Fibroblast of lung (primary cell): ENCODE measurements around the gene CASP14. TPM values are rescaled to one million over a fixed set of nuclear protein-coding genes. Genes with fewer than 3 reads are reported as not detected.

Experiments used
- DNase-seq, 2 donors: peaks; one replicate each; pipeline versions ENCODE4 v3.0.0 to v3.0.0-alpha.2; 2010; ENCODE audit warnings: low read depth in 2 of 2
- H2AFZ ChIP-seq: 2 replicates; pipeline ENCODE4 v1.5.1; 2012; ENCODE audit warnings: low read length, control low read depth, inconsistent platforms
- H3K27ac ChIP-seq: 2 replicates; pipeline ENCODE4 v1.5.1; 2011; ENCODE audit warnings: low read length, control low read depth; ENCODE audit not compliant: insufficient read depth
- H3K27me3 ChIP-seq: 2 replicates; pipeline ENCODE4 v1.5.1; 2011; ENCODE audit warnings: mild to moderate bottlenecking, low read length; ENCODE audit not compliant: control insufficient read depth, insufficient read depth
- H3K36me3 ChIP-seq: 2 replicates; pipeline ENCODE4 v1.5.1; 2011; ENCODE audit warnings: low read length; ENCODE audit not compliant: control insufficient read depth, insufficient read depth
- H3K4me1 ChIP-seq: 2 replicates; pipeline ENCODE4 v1.5.1; 2011; ENCODE audit warnings: low read length; ENCODE audit not compliant: control insufficient read depth, insufficient read depth; ENCODE audit errors: extremely low read depth
- H3K4me2 ChIP-seq: 2 replicates; pipeline ENCODE4 v1.5.1; 2011; ENCODE audit warnings: low read length, control low read depth; ENCODE audit not compliant: insufficient read depth; ENCODE audit errors: extremely low read depth
- H3K4me3 ChIP-seq, 4 experiments: fragments of 200-600 bp in 1 of 4; sonication (generic) in 1 of 4; replicated peaks in 1 of 4; 2 replicates each; pipeline ENCODE4 v1.5.1; 2011 to 2016; ENCODE audit warnings: low read length in 4 of 4, low read depth in 3 of 4, mild to moderate bottlenecking in 3 of 4, control low read depth in 2 of 4, inconsistent platforms in 1 of 4, mixed read lengths in 1 of 4; ENCODE audit not compliant: insufficient read depth in 1 of 4; ENCODE audit errors: control extremely low read depth in 1 of 4
- H3K79me2 ChIP-seq: 2 replicates; pipeline ENCODE4 v1.5.1; 2012; ENCODE audit warnings: mild to moderate bottlenecking, low read length, inconsistent platforms; ENCODE audit not compliant: control insufficient read depth, insufficient read depth
- H3K9ac ChIP-seq: 2 replicates; pipeline ENCODE4 v1.5.1; 2011; ENCODE audit warnings: mild to moderate bottlenecking, low read length, control low read depth; ENCODE audit not compliant: insufficient read depth
- H3K9me3 ChIP-seq: 2 replicates; pipeline ENCODE4 v1.5.1; 2012; ENCODE audit warnings: low read depth, low read length; ENCODE audit not compliant: control insufficient read depth, insufficient read depth
- H4K20me1 ChIP-seq: 2 replicates; pipeline ENCODE4 v1.5.1; 2011; ENCODE audit warnings: low read length; ENCODE audit not compliant: control insufficient read depth, insufficient read depth; ENCODE audit errors: extremely low read depth
- CTCF ChIP-seq, 2 donors: IDR thresholded peaks in 1 of 2; conservative IDR thresholded peaks in 1 of 2; 1 replicate in 1 of 2; 2 replicates in 1 of 2; pipeline ENCODE4 v1.5.1; 2011 to 2012; ENCODE audit warnings: low read length in 2 of 2, control low read depth in 1 of 2, inconsistent platforms in 1 of 2, low read depth in 1 of 2, mild to moderate bottlenecking in 1 of 2
- EZH2 ChIP-seq: IDR thresholded peaks from 2 replicates; pipeline ENCODE4 v1.5.1; 2012; ENCODE audit warnings: low read length, control low read depth, mild to moderate bottlenecking; ENCODE audit errors: missing control alignments
- polyA plus RNA-seq, 2 donors: library from polyadenylated mRNA; depleted of rRNA in 1 of 2; stranded (reverse) in 1 of 2; unstranded in 1 of 2; fragments of >200 nt; gene quantifications; 2 replicates each; pipeline ENCODE4 v1.2.1, GENCODE V29; 2011 to 2012; ENCODE audit warnings: missing spikeins in 1 of 2
- total RNA-seq: library from RNA; depleted of rRNA; stranded (reverse); fragments of >200 nt; gene quantifications from 2 replicates; pipeline ENCODE4 v1.2.1, GENCODE V29; 2014

Gene CASP14
- total and polyA plus RNA-seq, 2 donors (not counting 1 experiment from before 2014, with no cell fraction given) = not detected

GRCh38 chr19:15107061-15108010, 58.1 kb downstream of the CASP14 start, which contains the start of gene SYDE1:
Gene SYDE1, plus strand, starts transcription at chr19:15107401. Its CDS starts 33 bp downstream, at chr19:15107434.
- peaks cover 24% of the 10 kb centered on the region for H3K79me2 ChIP-seq
- H3K9me3 ChIP-seq = no peaks in the 10 kb centered on the region

More at GRCh38 chr19:15107061-15108010, 58.1 kb downstream of the CASP14 start, which contains the start of gene SYDE1:
- peak within 1 kb of the TSS; percentile 79 to 85 (median 82) for H3K4me3 ChIP-seq
- peak within 1 kb of the TSS; percentile 83 for H3K9ac ChIP-seq
- H3K27me3 ChIP-seq = no peaks in the 10 kb centered on the region
- peaks cover 7% of the 10 kb centered on the region for H3K4me1 ChIP-seq
- peaks cover 26% of the 10 kb centered on the region for H3K36me3 ChIP-seq
- H4K20me1 ChIP-seq = no peaks in the 10 kb centered on the region
- H3K27ac ChIP-seq = peak within 1 kb of the TSS; percentile 75
- H3K4me2 ChIP-seq = peak within 1 kb of the TSS; percentile 97
- peak within 1 kb of the TSS; percentile 99 for H2AFZ ChIP-seq
- DNase-seq = peak; percentile 63 to 68
- no peak for TF ChIP-seq CTCF (conservative IDR thresholded peaks at IDR 0.05 in 1 of 2, IDR thresholded peaks at IDR 0.05 in 1 of 2; ENCODE audit: low read depth in 1 of 2, low read length in 2 of 2)
- no peak for TF ChIP-seq EZH2

Other genes with a start within 250 kb of the CASP14 start
- not detected in 2 replicates for gene OR7A5, start 214.3 kb upstream of the CASP14 start, total RNA-seq
- not detected in 2 replicates for gene OR7A5, start 214.3 kb upstream of the CASP14 start, polyA plus RNA-seq
- gene OR7C1, start 214.3 kb upstream of the CASP14 start, total RNA-seq = not detected in 2 replicates
- gene OR7C1, start 214.3 kb upstream of the CASP14 start, polyA plus RNA-seq = not detected in 2 replicates
- not detected in 2 replicates for gene OR7A10, start 200.6 kb upstream of the CASP14 start, total RNA-seq
- not detected in 2 replicates for gene OR7A10, start 200.6 kb upstream of the CASP14 start, polyA plus RNA-seq
- gene OR7A17, start 163.3 kb upstream of the CASP14 start, total RNA-seq = not detected in 2 replicates
- gene OR7A17, start 163.3 kb upstream of the CASP14 start, polyA plus RNA-seq = not detected in 2 replicates
- gene OR7C2, start 108.0 kb upstream of the CASP14 start, total RNA-seq = not detected in 2 replicates
- not detected in 2 replicates for gene OR7C2, start 108.0 kb upstream of the CASP14 start, polyA plus RNA-seq
- gene SLC1A6, start 69.6 kb upstream of the CASP14 start, total RNA-seq = not detected in 2 replicates
- not detected in 2 replicates for gene SLC1A6, start 69.6 kb upstream of the CASP14 start, polyA plus RNA-seq
- not detected in 2 replicates for gene OR1I1, start 32.7 kb downstream of the CASP14 start, total RNA-seq
- not detected in 2 replicates for gene OR1I1, start 32.7 kb downstream of the CASP14 start, polyA plus RNA-seq
- gene SYDE1, start 57.9 kb downstream of the CASP14 start, total RNA-seq = 17.5 and 21.0 TPM in 2 replicates
- 27.9 and 28.6 TPM in 2 replicates for gene SYDE1, start 57.9 kb downstream of the CASP14 start, polyA plus RNA-seq
- gene NOTCH3, start 151.5 kb downstream of the CASP14 start, total RNA-seq = 18.2 and 26.4 TPM in 2 replicates
- 3.9 and 42.6 TPM in 2 replicates for gene NOTCH3, start 151.5 kb downstream of the CASP14 start, polyA plus RNA-seq
- under 0.01 TPM in 2 replicates for gene EPHX3, start 183.0 kb downstream of the CASP14 start, total RNA-seq
- 0.05 and 0.07 TPM in 2 replicates for gene EPHX3, start 183.0 kb downstream of the CASP14 start, polyA plus RNA-seq